ENCODE data around the gene CASQ1.

The CASQ1 gene

GRCh38 chr1:160214481-160215140 is 24.2 kb downstream of the CASQ1 start:
- Histone ChIP-seq H3K27me3 (ENCODE audit: control insufficient read depth, insufficient read depth, low read length) (no peaks in the 10 kb centered on the region), H3K4me1 (ENCODE audit: control insufficient read depth, insufficient read depth, low read length) (peaks cover 17% of the 10 kb centered on the region), H3K9me3 (ENCODE audit: control insufficient read depth, insufficient read depth, low read length) (no peaks in the 10 kb centered on the region), H3K27ac (ENCODE audit: low read depth, low read length) (no peak overlapping the region), H3K9ac (ENCODE audit: low read depth, low read length) (no peak overlapping the region), H3K4me3 (ENCODE audit: low read depth, low read length) (no peak overlapping the region), H3K36me3 (ENCODE audit: control insufficient read depth, insufficient read depth, low read length) (peaks cover 91% of the 10 kb centered on the region)

- H3K27ac ChIP-seq (ENCODE audit: low read depth, low read length) = no peak overlapping the region
- H3K27me3 ChIP-seq (ENCODE audit: control insufficient read depth, insufficient read depth, low read length) = no peaks in the 10 kb centered on the region
- H3K4me1 ChIP-seq (ENCODE audit: control insufficient read depth, insufficient read depth, low read length) = peaks cover 3% of the 10 kb centered on the region
- H3K9ac ChIP-seq (ENCODE audit: low read depth, low read length) = no peak overlapping the region
- H3K4me3 ChIP-seq (ENCODE audit: low read depth, low read length) = no peak overlapping the region
- no peaks in the 10 kb centered on the region for H3K9me3 ChIP-seq (ENCODE audit: control insufficient read depth, insufficient read depth, low read length)
- H3K36me3 ChIP-seq (ENCODE audit: control insufficient read depth, insufficient read depth, low read length) = peaks cover 98% of the 10 kb centered on the region
Measured at GRCh38 chr1:160216301-160216700, 25.9 kb downstream of the CASQ1 start.

DNA sequence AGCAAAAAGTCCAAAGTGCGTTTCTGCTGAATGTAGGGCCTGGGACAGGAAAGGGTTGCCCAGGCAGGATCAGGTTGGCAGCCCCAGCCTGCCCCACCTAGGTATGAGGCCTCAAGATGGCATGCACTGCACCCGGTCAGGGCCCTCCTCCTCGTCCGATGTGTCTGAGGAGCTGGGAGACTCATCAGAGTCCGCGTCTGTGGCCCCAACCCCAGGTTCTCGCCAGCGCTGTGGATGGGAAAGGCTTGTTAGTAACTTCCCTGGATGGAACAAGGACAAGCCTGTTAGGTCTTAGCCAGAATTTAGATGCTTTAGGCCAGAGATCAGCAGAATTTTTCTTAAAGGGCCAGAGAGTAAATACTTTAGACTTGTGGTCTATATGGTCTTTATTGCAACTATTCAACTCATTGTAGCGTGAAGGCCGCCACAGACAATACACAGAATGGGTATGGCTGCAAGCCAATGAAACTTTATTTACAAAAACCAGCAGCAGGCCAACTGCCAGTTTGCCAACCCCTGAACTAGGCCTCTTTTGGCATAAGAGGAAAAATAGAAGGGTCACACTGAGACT is 27.2 kb downstream of the CASQ1 start:
- Histone ChIP-seq H3K9me3 (ENCODE audit: control insufficient read depth, insufficient read depth, low read length) (no peaks in the 10 kb centered on the region), H3K4me3 (ENCODE audit: low read depth, low read length) (no peak overlapping the region), H3K36me3 (ENCODE audit: control insufficient read depth, insufficient read depth, low read length) (peaks cover 98% of the 10 kb centered on the region), H3K27me3 (ENCODE audit: control insufficient read depth, insufficient read depth, low read length) (no peaks in the 10 kb centered on the region), H3K4me1 (ENCODE audit: control insufficient read depth, insufficient read depth, low read length) (no peaks in the 10 kb centered on the region; the same call in 1 of the 2 replicates), H3K9ac (ENCODE audit: low read depth, low read length) (no peak overlapping the region), H3K27ac (ENCODE audit: low read depth, low read length) (peak overlapping the region; percentile 9)

GRCh38 chr1:160219062-160219929 is 28.9 kb downstream of the CASQ1 start:
- Histone ChIP-seq H3K4me3 (ENCODE audit: low read depth, low read length) (no peak overlapping the region), H3K36me3 (ENCODE audit: control insufficient read depth, insufficient read depth, low read length) (peaks cover 99% of the 10 kb centered on the region), H3K27ac (ENCODE audit: low read depth, low read length) (peak overlapping the region; percentile 37), H3K9me3 (ENCODE audit: control insufficient read depth, insufficient read depth, low read length) (no peaks in the 10 kb centered on the region), H3K27me3 (ENCODE audit: control insufficient read depth, insufficient read depth, low read length) (no peaks in the 10 kb centered on the region), H3K9ac (ENCODE audit: low read depth, low read length) (no peak overlapping the region), H3K4me1 (ENCODE audit: control insufficient read depth, insufficient read depth, low read length) (no peaks in the 10 kb centered on the region; the same call in 1 of the 2 replicates)

- H3K36me3 ChIP-seq (ENCODE audit: control insufficient read depth, insufficient read depth, low read length) = peaks cover 99% of the 10 kb centered on the region
- peak overlapping the region; percentile 18 for H3K27ac ChIP-seq (ENCODE audit: low read depth, low read length)
Measured at GRCh38 chr1:160220301-160220700, 29.9 kb downstream of the CASQ1 start.

GRCh38 chr1:160221089-160221488 is 30.7 kb downstream of the CASQ1 start:
- H3K4me1 ChIP-seq (ENCODE audit: control insufficient read depth, insufficient read depth, low read length) = no peaks in the 10 kb centered on the region; the same call in 1 of the 2 replicates
- H3K4me3 ChIP-seq (ENCODE audit: low read depth, low read length) = no peak overlapping the region
- H3K9ac ChIP-seq (ENCODE audit: low read depth, low read length) = no peak overlapping the region
- H3K27me3 ChIP-seq (ENCODE audit: control insufficient read depth, insufficient read depth, low read length) = no peaks in the 10 kb centered on the region
- peaks cover 99% of the 10 kb centered on the region for H3K36me3 ChIP-seq (ENCODE audit: control insufficient read depth, insufficient read depth, low read length)
- no peak overlapping the region for H3K27ac ChIP-seq (ENCODE audit: low read depth, low read length)
- H3K9me3 ChIP-seq (ENCODE audit: control insufficient read depth, insufficient read depth, low read length) = no peaks in the 10 kb centered on the region

More at GRCh38 chr1:160220301-160220700, 29.9 kb downstream of the CASQ1 start:
- no peaks in the 10 kb centered on the region; the same call in 1 of the 2 replicates for H3K4me1 ChIP-seq (ENCODE audit: control insufficient read depth, insufficient read depth, low read length)
- no peaks in the 10 kb centered on the region for H3K9me3 ChIP-seq (ENCODE audit: control insufficient read depth, insufficient read depth, low read length)
- no peaks in the 10 kb centered on the region for H3K27me3 ChIP-seq (ENCODE audit: control insufficient read depth, insufficient read depth, low read length)
- H3K9ac ChIP-seq (ENCODE audit: low read depth, low read length) = no peak overlapping the region
- no peak overlapping the region for H3K4me3 ChIP-seq (ENCODE audit: low read depth, low read length)

DNA sequence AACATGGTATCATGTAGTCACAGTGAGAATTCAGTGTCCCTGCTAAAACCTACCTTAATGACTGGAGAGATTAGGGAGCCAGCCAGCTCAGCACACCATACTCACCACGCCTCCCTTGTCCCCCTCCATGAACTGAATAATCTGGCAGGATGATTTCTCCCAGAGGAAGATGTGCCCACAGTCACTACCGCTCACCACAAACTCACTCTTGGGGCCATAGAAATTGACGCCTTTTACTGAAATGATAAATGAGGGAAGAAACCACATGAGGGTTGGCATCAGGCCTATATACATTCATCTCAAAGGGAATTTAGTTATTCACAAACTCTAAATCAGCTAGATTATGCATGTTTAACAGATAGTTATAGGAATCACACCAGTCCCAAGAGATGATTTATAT is 32.2 kb downstream of the CASQ1 start:
- Histone ChIP-seq H3K9me3 (ENCODE audit: control insufficient read depth, insufficient read depth, low read length) (no peaks in the 10 kb centered on the region), H3K9ac (ENCODE audit: low read depth, low read length) (no peak overlapping the region), H3K4me3 (ENCODE audit: low read depth, low read length) (no peak overlapping the region), H3K27ac (ENCODE audit: low read depth, low read length) (no peak overlapping the region), H3K27me3 (ENCODE audit: control insufficient read depth, insufficient read depth, low read length) (no peaks in the 10 kb centered on the region), H3K36me3 (ENCODE audit: control insufficient read depth, insufficient read depth, low read length) (peaks cover 99% of the 10 kb centered on the region), H3K4me1 (ENCODE audit: control insufficient read depth, insufficient read depth, low read length) (no peaks in the 10 kb centered on the region; the same call in 1 of the 2 replicates)

GRCh38 chr1:160224606-160225005 is 34.2 kb downstream of the CASQ1 start:
- Histone ChIP-seq H3K9ac (ENCODE audit: low read depth, low read length) (no peak overlapping the region), H3K9me3 (ENCODE audit: control insufficient read depth, insufficient read depth, low read length) (no peaks in the 10 kb centered on the region), H3K36me3 (ENCODE audit: control insufficient read depth, insufficient read depth, low read length) (peaks cover 98% of the 10 kb centered on the region), H3K4me1 (ENCODE audit: control insufficient read depth, insufficient read depth, low read length) (no peaks in the 10 kb centered on the region; the same call in 1 of the 2 replicates), H3K27ac (ENCODE audit: low read depth, low read length) (no peak overlapping the region), H3K4me3 (ENCODE audit: low read depth, low read length) (no peak overlapping the region), H3K27me3 (ENCODE audit: control insufficient read depth, insufficient read depth, low read length) (no peaks in the 10 kb centered on the region)

DNA sequence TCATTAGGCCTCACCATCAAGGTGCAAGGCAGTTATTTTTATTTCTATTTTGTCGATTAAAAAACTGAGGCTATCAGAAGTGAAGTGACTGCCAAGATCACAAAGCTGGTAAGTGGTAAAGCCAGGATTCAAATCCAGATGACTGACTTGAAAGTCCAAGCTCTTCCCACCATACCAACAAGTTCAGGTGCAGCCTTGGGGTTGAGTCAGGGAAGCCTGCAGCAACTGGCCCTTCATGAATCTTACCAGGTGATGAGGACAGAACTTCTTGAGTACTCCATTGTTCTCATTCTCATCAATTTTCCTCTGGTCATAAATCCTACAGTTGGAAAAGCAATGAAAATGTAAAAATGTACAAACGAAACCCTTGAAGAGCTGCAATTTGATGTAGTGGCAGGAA is 35.0 kb downstream of the CASQ1 start:
- no peak overlapping the region for H3K4me3 ChIP-seq (ENCODE audit: low read depth, low read length)
- H3K4me1 ChIP-seq (ENCODE audit: control insufficient read depth, insufficient read depth, low read length) = no peaks in the 10 kb centered on the region; the same call in 1 of the 2 replicates
- no peak overlapping the region for H3K9ac ChIP-seq (ENCODE audit: low read depth, low read length)
- no peaks in the 10 kb centered on the region for H3K9me3 ChIP-seq (ENCODE audit: control insufficient read depth, insufficient read depth, low read length)
- H3K36me3 ChIP-seq (ENCODE audit: control insufficient read depth, insufficient read depth, low read length) = peaks cover 99% of the 10 kb centered on the region
- H3K27ac ChIP-seq (ENCODE audit: low read depth, low read length) = no peak overlapping the region
- no peaks in the 10 kb centered on the region for H3K27me3 ChIP-seq (ENCODE audit: control insufficient read depth, insufficient read depth, low read length)

DNA sequence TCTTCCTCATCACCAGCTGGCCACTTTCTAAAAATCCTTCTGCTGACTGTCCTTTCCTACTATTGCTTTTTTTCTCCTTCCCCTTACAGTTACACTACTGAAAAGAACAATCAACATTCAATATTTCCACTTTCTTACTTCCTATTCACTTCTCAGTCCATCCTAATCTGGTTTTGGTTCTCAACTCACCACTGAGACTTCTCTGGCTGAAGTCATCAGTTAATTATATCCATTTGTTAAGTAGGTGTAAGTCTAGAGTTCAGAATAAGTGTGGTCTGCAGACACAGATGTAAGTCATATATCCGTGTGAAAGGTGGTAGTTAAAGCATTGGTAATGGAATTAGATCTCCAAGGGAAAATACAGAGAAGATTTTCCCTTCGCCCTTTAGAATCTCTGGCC is 36.2 kb downstream of the CASQ1 start:
- H3K4me1 ChIP-seq (ENCODE audit: control insufficient read depth, insufficient read depth, low read length) = no peaks in the 10 kb centered on the region
- peaks cover 99% of the 10 kb centered on the region for H3K36me3 ChIP-seq (ENCODE audit: control insufficient read depth, insufficient read depth, low read length)
- no peak overlapping the region for H3K27ac ChIP-seq (ENCODE audit: low read depth, low read length)
- H3K27me3 ChIP-seq (ENCODE audit: control insufficient read depth, insufficient read depth, low read length) = no peaks in the 10 kb centered on the region
- no peak overlapping the region for H3K9ac ChIP-seq (ENCODE audit: low read depth, low read length)
- no peaks in the 10 kb centered on the region for H3K9me3 ChIP-seq (ENCODE audit: control insufficient read depth, insufficient read depth, low read length)
- no peak overlapping the region for H3K4me3 ChIP-seq (ENCODE audit: low read depth, low read length)

GRCh38 chr1:160227034-160227433 is 36.7 kb downstream of the CASQ1 start:
- Histone ChIP-seq H3K9me3 (ENCODE audit: control insufficient read depth, insufficient read depth, low read length) (no peaks in the 10 kb centered on the region), H3K27ac (ENCODE audit: low read depth, low read length) (no peak overlapping the region), H3K27me3 (ENCODE audit: control insufficient read depth, insufficient read depth, low read length) (no peaks in the 10 kb centered on the region), H3K36me3 (ENCODE audit: control insufficient read depth, insufficient read depth, low read length) (peaks cover 99% of the 10 kb centered on the region), H3K4me1 (ENCODE audit: control insufficient read depth, insufficient read depth, low read length) (no peaks in the 10 kb centered on the region), H3K4me3 (ENCODE audit: low read depth, low read length) (no peak overlapping the region), H3K9ac (ENCODE audit: low read depth, low read length) (no peak overlapping the region)
